Measurements from ENCODE around the gene ATP2B2. TPM values are rescaled to one million over a fixed set of nuclear protein-coding genes. Genes with fewer than 3 reads are reported as not detected.

ATP2B2 gene
- total RNA-seq, 2 donors from 2014 or later: 0.07 to 0.11 TPM

DNA sequence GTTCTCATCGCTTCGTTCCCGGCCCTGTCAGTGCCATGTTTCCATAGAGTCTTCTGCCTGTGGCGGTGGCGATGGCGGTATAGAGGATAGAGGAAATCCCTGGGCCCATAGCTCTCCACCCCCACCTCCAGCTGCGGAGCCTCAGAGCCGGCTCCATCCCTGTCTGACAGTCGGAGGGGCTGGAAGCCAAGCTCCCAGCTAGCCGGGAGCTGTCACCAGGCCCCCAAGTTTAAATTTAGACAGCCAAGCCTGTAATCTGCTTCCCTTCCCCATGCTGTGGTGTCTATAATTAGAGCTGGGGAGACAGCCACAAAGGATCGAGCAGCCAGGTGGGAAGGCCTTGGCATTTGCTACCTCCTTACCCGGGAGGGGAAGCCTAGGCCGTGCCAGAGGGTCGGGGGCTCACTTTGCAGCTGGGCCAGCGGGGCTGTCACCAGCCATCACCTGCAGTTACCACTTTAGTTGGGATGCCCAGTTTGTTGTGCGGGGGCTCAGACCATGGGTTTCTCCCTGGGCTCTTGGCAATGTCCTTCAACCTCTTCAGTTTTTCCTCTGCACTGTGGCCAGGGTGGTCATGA, 128.1 kb downstream of the ATP2B2 start:
- TF ChIP-seq, protein P1, sequence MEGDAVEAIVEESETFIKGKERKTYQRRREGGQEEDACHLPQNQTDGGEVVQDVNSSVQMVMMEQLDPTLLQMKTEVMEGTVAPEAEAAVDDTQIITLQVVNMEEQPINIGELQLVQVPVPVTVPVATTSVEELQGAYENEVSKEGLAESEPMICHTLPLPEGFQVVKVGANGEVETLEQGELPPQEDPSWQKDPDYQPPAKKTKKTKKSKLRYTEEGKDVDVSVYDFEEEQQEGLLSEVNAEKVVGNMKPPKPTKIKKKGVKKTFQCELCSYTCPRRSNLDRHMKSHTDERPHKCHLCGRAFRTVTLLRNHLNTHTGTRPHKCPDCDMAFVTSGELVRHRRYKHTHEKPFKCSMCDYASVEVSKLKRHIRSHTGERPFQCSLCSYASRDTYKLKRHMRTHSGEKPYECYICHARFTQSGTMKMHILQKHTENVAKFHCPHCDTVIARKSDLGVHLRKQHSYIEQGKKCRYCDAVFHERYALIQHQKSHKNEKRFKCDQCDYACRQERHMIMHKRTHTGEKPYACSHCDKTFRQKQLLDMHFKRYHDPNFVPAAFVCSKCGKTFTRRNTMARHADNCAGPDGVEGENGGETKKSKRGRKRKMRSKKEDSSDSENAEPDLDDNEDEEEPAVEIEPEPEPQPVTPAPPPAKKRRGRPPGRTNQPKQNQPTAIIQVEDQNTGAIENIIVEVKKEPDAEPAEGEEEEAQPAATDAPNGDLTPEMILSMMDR (IDR thresholded peaks at IDR 0.05): no peak
- Histone ChIP-seq H3K4me3 (no peak overlapping the region), H3K9me3 (no peaks in the 10 kb centered on the region), H3K9ac (ENCODE audit: low read depth in 2 of 2, low read length in 2 of 2) (no peak overlapping the region), H3K36me3 (no peaks in the 10 kb centered on the region), H3K4me1 (no peaks in the 10 kb centered on the region), H3K27ac (no peak overlapping the region), H3K27me3 (no peaks in the 10 kb centered on the region)
- DNase-seq: no peak
- intact Hi-C loops (cut with DNase I): no loop called here

- Histone ChIP-seq H3K36me3 (no peaks in the 10 kb centered on the region), H3K4me1 (no peaks in the 10 kb centered on the region), H3K9ac (ENCODE audit: low read depth in 2 of 2, low read length in 2 of 2) (no peak overlapping the region), H3K4me3 (no peak overlapping the region), H3K27me3 (no peaks in the 10 kb centered on the region), H3K9me3 (no peaks in the 10 kb centered on the region), H3K27ac (no peak overlapping the region)
- TF ChIP-seq, protein P1 (IDR thresholded peaks at IDR 0.05): no peak
- intact Hi-C loops (cut with DNase I): no loop called here
- no peak for DNase-seq
These were observed 129.0 kb downstream of the ATP2B2 start for GRCh38 chr3:10376353-10376752.

GRCh38 chr3:10375296-10376053, 129.9 kb downstream of the ATP2B2 start:
- intact Hi-C loops (cut with DNase I): no loop called here
- Histone ChIP-seq H3K9me3 (no peaks in the 10 kb centered on the region), H3K36me3 (no peaks in the 10 kb centered on the region), H3K4me3 (no peak overlapping the region), H3K9ac (ENCODE audit: low read depth in 2 of 2, low read length in 2 of 2) (no peak overlapping the region), H3K4me1 (no peaks in the 10 kb centered on the region), H3K27ac (no peak overlapping the region), H3K27me3 (no peaks in the 10 kb centered on the region)
- DNase-seq: no peak
- TF ChIP-seq, protein P1 (IDR thresholded peaks at IDR 0.05): no peak

DNA sequence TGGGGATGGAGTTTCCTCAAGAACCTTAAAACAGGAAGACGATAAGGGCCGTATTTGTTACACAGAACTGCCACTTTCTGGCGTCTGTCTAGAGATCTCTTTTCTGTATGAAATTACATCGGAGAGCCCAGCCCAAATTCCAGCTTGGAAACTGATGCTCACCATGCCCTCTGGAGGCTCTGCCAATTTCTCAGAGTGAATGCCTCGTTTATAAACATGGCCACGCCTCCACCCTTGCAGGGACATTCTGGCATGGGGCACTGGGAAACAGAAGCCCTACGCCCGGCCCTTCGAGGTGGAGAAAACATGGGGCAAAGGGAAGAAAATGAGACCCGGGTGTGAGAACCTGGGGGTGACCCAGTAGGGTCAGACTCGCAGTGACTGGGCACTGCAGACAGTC, 131.1 kb downstream of the ATP2B2 start:
- no peak overlapping the region for H3K27ac ChIP-seq
- DNase-seq: no peak
- no peaks in the 10 kb centered on the region for H3K4me1 ChIP-seq
- no peaks in the 10 kb centered on the region for H3K36me3 ChIP-seq
- intact Hi-C loops (cut with DNase I): no loop called here
- no peaks in the 10 kb centered on the region for H3K9me3 ChIP-seq
- H3K4me3 ChIP-seq: no peak overlapping the region
- TF ChIP-seq, protein P1 (IDR thresholded peaks at IDR 0.05): no peak
- H3K9ac ChIP-seq (ENCODE audit: low read depth in 2 of 2, low read length in 2 of 2): no peak overlapping the region
- no peaks in the 10 kb centered on the region for H3K27me3 ChIP-seq

- H3K27me3 ChIP-seq: no peaks in the 10 kb centered on the region
- no peaks in the 10 kb centered on the region for H3K9me3 ChIP-seq
- H3K27ac ChIP-seq: no peak overlapping the region
- TF ChIP-seq, protein P1 (IDR thresholded peaks at IDR 0.05): no peak
- H3K36me3 ChIP-seq: no peaks in the 10 kb centered on the region
- no peaks in the 10 kb centered on the region for H3K4me1 ChIP-seq
- H3K4me3 ChIP-seq: no peak overlapping the region
- intact Hi-C loops (cut with DNase I): no loop called here
- no peak for DNase-seq
- H3K9ac ChIP-seq (ENCODE audit: low read depth in 2 of 2, low read length in 2 of 2): no peak overlapping the region
These were observed 131.6 kb downstream of the ATP2B2 start for GRCh38 chr3:10373686-10374261.
